NCI-H187 (cell line): ENCODE results near the gene SLC34A1.
"Not testable (repeated sequence)": the region's sequence is repeated elsewhere in the genome, so short reads cannot be mapped to it uniquely, and the experiment has no call there.

ENCODE experiments used
- DNase-seq, 2 experiments: peaks; one replicate each; lab custom pipeline; 2025; lab: John Stamatoyannopoulos, UW

Gene SLC34A1

DNA sequence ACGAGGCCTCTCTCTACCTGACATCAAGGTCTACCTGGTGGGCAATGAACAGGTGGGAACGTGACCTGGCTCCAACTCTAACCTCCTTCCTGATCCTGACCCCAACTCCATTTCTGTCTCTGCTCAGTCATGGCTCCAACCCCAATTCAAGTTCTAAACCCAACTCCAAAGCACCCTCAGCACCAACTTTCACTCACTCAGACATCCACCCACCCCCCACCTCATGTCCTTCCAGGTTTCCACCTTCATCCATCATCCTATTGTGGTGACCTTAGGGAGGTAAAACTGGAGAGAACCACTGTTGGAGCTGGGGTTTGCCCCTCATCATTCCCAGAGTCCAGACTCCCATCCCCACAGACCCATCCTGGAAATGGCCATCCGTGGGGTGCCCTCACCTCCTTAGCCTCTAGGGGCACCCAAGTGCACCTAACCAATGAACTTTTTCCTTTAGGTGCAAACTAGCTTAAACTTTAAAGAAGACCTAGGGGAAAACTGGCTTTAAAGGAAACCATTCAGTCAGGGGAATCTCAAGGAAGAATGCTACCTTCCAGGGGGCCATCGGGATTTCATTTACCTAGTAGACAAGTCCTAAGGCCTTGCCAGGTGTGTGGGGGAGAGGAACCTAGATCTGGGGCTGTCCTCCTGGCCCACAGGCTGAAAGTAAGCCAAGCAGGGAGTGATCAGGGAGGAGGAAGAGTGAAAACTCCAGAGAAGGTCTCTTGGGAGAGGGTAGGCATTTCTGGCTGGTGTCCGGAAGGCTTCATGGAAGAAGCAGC is 15.2 kb upstream of the SLC34A1 start:
- DNase-seq: no peak

DNA sequence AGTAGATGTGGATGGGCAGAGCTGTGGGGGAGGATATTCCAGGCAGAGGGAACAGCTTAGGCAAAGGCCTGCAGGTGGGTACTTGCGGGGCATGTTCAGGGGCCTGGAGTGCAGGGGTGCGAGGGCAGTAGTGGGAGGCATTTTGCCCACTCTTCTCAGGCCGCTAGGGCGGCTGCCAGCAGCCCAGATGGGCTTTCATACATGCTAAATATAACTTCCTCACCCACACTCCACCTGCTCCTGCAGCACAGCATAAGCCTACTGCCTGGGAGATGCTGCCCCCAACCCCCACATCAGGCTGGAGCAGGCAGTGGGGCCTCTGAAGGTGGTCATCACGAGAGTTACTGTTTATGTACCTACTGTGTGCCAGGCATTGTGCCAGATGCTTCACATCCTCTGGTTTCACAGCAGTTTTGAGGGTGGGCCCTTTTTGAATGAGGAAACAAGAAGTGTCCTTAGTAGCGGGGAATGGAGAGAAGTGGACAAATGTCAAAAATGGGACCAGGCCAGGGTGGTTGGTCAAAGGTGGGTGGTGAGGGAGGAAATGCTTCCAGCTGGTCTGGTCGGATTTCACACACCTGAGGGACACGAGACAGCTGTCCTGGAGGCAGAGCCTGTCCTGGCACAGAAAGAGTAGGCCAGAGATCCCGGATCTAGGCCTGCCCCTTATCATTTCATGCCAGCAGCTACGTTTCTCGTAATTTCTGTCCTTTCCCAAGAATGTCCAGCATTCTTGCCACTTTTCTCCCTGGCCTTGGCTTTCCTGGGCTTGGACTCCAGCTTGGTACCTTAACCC is 14.4 kb upstream of the SLC34A1 start:
- DNase-seq: no peak

DNA sequence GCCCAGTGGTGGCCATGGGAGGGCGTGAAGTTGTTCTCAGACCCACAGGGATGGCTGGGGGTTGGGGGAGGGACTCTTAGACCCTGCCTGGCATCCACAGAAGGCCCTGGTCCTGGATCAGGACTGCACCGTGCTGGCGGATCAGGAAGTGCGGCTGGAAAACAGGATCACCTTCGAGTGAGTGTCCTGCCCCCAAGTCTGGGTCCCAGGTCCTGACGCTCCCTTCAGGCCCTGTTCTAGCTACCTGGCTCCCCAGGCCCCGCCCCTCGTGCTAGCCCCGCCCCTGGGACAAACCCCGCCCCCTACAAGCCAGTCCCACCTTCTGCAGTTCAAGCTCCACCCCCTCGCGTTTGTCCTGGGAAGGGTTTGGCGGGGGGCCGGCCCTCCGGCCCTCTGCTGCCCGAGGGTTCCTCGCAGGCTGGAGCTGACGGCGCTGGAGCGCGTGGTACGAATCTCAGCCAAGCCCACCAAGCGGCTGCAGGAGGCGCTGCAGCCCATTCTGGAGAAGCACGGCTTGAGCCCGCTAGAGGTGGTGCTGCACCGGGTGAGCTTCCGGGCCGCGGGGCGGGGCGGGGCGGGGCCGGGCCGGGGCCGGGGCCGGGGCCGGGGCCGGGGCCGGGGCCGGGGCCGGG is 13.6 kb upstream of the SLC34A1 start:
- DNase-seq: peak; percentile 49 to 75

DNA sequence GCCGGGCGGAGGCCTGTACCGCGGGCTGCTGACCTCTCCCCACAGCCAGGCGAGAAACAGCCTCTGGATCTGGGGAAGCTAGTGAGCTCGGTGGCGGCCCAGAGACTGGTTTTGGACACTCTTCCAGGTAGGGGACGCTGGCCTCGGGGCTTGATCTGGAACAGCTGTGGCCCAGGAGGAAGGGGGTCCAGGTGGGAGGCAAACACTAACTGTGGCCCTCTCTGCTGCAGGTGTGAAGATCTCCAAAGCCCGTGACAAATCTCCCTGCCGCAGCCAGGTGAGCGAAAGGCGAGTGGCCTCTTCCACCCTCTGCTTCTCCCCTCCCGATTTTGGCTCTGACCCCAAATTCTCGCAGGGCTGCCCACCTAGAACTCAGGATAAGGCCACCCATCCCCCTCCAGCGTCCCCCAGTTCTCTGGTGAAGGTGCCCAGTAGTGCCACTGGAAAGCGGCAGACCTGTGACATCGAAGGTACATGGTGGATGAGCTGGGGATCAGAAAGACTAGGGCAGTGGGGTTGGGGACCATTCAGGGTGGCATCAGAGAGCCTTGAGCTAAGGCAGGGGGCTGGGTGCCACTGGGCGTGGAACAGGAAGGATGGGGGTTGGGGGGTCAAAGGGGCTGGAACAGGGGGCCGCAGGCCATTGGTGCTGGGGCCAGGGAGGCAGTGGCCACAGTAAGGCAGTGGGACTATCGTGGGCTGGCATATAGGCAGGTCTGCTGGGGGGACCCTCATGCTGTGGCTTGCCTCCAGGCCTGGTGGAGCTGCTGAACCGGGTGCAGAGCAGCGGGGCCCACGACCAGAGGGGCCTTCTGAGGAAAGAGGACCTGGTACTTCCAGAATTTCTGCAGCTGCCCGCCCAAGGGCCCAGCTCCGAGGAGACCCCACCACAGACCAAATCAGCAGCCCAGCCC is 12.9 kb upstream of the SLC34A1 start:
- no peak for DNase-seq

DNA sequence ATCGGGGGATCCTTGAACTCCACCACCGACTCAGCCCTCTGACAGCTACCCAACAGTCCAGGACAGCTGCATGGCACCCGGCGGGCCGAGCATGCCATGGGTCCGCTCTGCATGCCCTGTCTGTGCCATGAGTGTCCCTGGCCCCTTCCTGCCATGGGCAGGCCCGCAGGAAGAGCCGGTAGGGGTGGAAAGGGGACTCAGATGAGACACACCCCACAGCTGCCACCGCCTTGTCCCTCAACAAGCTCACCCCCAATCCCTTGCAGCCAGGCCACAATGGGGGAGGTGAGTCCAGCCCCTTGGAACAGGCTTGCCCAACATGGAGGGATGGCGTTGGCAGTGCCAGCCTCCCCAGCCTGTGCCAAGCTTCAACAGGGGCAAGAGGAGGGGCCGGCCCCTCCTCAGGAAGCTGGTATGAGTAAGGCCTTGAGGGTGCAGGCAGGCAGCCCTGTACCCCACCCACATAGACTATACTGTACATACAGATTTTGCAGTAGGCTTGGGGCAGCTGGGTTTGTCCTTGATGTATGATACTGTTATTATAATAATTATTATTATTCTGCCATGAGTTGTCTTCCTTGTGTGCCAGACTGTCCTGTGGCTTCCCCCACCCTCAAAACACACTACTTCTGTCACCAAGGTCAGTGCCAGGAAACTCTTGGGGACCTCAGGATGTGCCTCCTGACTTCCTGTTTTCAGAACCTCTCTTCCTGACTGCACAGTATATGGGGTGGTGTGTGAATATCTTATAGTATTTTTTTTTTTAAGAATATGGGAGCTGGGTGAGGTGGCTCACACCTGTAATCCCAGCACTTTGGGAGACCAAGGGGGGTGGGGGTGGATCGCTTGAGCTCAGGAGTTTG is 12.0 kb upstream of the SLC34A1 start:
- DNase-seq: no peak

DNA sequence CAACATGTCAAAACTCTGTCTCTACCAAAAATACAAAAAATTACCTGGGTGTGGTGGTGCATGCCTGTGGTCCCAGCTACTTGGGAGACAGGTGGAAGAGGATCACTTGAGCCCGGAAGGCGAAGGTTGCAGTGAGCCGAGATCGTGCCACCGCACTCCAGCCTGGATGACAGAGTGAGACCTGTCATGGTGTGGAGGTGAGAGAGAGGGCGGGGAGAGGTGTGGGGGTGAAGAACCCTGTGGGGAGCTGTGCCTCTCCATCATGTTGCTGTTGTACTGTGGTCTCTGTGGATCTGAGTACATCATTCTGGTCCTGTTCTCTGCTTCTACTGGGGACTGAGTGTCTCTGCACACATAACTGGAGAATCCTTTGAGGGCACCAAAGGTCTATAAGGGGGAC is 11.3 kb upstream of the SLC34A1 start:
- no peak for DNase-seq

DNA sequence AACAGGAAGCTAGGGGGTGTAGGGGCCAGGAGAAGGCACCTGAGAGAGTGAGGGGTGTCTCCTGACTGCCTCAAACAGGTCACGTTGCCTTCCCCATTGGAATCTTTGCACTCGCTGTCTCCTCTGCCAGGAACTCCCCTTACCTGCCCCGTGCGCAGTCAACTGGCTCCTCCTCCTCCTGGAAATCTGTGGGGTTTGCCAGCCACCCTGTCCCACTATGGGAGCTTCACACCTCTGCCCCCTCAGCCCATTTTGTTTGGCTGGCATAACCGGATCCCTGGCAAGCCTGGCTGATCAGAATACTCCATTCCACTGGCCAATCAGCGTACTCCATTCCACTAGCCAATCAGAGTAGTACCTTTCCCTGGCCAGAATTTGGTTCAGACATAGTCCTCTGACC is 10.4 kb upstream of the SLC34A1 start:
- DNase-seq: no peak

DNA sequence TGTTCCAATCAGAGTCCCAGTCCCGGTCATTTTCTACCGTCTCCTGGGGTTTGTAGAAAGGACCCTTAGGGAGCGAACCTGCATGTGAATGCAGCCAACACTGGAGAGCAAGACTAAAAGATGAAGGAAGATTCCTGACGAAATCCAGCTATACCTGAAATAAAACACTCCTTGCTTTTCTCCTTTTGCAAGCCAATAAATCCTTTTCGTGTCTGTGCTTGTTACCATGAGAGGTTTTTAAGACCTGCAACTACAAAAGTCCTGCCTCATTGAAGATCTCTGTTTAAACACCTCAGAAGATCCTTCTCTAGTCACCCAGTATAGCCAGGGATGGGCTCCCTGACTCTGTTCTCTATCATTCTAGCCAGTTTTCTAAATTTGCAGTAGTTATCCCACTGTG is 10.0 kb upstream of the SLC34A1 start:
- DNase-seq: no peak

DNA sequence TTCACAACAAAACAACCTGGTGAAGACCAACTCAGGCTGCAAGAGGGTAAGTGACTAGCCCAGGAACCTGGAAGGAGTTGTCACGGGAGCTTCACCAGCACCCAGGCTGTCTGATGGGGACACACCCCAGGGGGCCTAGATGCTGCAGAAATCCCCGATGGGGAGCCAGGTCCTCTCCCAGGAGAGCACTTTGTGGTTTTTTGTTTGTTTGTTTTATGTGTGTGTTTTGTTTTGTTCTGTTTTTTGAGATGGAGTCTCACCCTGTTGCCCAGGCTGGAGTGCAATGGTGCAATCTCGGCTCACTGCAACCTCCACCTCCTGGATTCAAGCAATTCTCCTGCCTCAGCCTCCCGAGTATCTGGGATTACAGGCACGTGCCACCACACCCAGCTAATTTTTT is 8.7 kb upstream of the SLC34A1 start:
- DNase-seq: not testable (repeated sequence)

DNA sequence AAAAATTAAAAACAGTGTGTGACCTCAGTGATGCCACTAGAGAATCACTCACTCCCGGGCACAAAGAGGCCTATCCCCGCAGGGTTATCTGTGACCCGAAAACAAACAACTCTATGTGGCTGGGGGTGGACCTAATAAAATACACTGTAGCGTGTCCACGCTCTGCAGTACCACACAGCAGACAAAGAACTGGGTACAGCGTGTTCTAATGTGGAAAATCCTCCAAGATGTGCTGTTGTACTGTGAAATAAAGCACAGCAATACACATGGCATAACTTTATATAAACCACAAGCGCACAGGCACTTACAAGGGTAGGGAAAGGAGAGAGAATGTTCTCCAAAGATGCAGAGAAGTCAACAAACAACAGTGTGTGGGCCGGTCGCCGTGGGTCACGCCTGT is 8.1 kb upstream of the SLC34A1 start:
- DNase-seq: no peak

DNA sequence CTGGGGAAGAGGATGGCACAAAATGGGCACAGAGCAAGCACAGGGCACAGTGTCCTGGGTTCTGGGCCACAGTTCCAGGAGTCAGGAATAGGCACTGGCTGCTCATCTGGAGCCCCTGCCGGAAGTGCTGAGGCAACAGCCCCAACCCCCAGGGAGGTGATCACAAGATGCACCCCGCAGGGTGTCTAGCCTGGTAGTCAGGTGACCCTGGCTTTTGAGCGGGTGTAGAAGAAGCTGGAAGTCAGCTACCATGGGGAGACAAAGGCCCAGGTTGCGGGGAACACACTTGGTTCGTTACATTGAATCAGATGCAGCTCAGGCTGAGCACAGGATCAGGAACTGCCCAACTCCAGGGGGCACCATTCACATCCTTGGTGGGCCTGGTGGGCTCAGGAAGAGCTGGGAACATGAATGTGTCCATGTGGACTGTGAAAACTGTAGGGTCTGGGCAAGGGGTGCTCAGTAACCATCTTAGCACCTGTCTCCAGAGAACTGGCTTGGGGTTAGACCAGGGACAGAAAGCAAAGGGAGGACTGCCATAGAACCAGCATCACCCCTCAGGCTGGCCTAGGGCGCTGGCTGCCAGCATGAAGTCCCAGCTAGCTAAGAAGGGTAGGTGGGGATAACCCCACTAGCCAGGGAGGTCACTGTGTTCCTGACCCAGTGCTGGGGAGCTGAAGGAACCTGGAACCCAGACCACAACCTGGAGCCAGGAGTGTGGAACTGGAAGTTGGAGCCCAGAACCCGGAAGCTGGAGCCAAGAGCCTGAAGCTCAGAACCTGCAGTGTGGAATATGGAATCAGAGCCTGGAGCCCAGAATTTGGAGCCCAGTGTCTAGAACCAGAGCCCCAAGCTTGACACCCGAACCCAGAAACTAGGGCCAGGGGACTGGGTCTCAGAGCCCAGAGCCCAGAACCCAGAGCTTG is 6.1 kb upstream of the SLC34A1 start:
- DNase-seq: no peak

DNA sequence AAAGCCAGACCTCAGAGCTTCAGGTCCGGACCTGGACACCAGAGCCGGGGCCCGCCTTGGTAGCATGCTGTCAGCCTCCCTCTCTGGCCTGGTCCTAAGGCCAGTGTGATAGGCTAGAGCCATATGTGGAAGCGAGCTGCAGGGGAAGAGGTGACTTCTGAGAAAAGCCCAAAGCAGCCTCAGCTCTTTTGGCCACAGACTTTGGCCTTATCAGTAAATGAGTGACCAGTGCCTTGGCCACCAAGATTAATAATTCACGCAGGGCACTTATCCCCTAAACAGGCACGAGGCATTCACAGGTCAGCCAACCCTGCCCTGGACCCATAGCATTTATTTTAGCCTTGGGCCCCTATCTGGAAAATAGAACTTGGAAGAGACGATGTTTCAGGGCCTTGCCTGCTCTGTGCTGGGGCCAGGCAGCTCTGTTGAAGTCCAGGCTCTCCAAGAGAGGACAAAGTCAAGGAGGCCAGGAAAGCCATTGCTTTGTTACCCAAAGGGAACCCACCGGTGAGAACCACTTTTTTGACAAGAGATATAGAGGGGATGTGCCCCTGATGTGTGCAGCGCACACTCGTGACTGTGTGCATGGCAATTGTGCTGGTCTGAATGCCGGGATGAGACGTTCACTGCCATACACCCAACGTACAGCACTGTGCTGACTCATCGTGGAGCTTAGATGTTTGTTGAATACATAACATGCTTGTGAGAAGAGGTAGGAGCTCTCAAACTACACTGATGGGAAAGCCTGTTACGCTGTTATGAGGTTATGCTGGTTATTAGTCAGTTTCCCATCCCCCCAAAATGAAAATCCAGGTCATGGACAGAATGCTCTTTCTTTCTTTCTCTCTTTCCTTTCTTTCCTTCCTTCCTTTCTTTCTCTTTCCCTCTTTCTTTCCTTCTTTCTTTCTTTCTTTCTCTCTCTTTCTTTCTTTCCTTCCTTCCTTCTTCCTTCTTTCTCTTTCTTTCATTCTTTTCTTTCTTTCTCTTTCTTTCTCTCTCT is 5.0 kb upstream of the SLC34A1 start:
- DNase-seq: no peak

DNA sequence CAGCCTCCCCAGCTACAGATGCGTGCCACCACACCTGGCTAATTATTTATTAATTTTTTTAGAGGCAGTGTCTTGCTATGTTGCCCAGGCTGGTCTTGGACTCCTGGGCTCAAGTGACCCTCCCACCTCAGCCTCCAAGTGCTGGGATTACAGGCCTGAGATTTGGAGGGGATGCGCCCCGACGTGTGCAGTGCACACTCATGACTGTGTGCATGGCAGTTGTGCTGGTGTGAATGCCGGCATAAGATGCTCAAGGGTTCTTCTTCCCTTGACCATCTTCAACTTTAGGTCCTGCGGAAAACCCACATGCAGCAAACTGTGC is 3.5 kb upstream of the SLC34A1 start:
- DNase-seq: no peak

DNA sequence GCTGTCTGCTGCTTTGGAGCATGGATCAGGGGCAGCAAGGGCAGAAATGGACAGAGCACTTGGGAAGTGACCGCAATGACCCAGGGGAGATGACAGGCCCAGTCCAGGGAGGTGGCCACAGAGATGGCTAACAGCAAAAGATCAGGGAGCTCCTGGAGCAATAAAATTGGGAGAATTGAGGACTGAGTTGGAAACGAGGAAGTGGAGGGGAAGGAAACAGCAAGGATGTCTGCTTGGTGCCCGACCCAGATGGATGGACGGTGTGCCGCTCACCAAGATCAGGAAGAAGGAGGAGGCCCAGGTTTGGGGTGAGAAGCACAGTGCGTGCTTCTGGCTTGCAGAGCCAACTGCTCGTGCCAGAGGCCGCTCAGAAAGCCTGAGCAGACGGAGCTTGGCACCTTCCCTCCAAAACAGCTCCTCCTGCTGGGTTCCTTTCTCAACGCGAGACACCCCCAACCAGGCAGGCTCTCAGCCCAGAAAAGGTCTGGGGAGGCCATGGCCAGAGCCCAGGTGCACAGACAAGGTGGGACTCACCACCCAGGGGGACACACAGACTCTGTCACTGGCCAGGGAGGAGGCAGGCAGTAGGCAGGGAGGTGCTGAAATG is 1.7 kb upstream of the SLC34A1 start:
- DNase-seq: no peak

DNA sequence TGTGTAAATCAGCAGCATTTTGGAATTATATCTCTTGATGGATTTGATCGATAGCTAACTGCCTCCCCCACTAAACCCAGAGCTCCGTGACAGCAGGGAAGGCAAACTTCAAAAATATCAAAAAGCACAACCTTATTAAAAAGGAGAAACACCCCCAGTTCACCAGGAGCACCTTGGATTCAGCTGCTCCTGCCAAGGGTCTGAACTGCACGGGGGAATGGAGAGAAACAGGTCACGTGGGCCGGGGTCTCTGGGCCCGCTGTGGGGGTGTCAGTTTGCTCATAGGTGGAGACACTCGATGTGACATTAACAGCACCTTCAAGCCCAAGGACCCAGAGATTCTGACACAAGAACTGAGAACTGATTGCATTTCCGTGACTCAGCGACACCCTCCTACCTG is 1.1 kb upstream of the SLC34A1 start:
- no peak for DNase-seq

DNA sequence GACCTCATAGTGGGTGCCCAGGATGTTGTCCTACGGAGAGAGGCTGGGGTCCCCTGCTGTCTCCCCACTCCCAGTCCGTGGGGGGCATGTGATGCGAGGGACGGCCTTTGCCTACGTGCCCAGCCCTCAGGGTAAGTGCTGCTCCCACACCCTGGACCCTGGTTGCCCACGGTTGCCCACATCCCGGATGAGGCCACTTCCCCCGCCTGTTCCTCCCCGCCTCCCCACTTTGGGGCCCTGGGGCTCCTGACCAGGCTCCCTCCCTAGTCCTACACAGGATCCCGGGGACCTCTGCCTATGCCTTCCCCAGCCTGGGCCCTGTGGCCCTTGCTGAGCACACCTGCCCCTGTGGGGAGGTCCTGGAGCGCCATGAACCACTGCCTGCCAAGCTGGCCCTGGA is 1.5 kb downstream of the SLC34A1 start:
- DNase-seq: no peak

DNA sequence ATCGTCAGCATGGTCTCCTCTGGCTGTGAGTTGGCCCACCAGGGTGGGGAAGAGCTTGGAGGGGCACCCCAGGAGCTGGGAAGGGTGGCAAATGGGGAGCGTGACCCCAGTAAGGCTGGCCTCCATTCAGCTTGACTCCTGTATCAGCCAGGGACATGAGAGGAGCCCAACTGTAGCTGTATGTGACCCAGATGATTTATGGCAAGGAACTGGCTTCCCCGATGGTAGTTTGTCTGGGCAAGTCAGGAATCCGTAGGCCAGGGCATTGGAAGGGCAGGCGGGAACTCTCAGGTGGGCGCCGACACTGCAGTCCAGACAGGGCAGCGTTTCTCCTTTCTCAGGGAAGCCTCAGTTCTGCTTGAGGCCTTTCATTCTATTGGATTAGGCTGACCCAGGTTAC is 2.3 kb downstream of the SLC34A1 start:
- DNase-seq: no peak

DNA sequence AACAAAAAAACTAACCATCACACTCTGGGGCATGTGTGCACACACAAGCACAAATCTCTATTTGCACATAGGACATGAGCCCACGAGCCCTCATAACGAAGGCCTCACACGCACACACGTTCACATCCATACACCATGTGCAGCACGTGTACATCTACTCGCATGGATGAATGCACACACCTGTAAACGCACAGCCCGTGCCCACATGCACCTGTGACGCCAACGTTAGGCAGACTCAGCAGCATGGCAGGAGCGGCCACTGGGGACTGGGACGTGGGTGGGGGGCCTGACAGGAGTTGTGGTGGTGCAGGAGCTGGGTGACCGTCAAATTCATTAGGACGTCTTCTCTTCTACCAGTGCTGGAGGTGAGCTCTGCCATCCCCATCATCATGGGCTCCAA is 3.2 kb downstream of the SLC34A1 start:
- no peak for DNase-seq
